ENCODE measurements around the gene THAP2.

DNA sequence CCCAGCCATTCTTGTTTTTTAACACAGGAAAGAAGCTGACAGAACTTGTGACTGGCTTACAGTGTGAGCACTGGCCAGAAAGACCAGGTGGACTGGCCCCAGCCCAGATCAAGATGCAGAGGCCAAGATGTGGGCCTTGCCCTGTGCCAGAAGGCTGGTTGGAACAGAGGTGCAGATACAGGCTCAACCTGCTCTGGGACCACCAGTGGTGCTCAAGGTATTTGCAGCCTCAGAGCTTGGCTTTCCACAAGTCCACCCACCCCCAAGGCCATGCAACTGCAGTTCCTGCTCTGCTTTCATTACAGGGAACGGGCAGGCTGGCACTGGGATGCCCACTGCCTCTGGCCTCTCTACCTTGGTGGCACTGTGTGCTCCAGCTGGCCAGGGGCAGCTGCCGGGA lies 23.8 kb upstream of the THAP2 start:
- TF ChIP-seq, protein P1, sequence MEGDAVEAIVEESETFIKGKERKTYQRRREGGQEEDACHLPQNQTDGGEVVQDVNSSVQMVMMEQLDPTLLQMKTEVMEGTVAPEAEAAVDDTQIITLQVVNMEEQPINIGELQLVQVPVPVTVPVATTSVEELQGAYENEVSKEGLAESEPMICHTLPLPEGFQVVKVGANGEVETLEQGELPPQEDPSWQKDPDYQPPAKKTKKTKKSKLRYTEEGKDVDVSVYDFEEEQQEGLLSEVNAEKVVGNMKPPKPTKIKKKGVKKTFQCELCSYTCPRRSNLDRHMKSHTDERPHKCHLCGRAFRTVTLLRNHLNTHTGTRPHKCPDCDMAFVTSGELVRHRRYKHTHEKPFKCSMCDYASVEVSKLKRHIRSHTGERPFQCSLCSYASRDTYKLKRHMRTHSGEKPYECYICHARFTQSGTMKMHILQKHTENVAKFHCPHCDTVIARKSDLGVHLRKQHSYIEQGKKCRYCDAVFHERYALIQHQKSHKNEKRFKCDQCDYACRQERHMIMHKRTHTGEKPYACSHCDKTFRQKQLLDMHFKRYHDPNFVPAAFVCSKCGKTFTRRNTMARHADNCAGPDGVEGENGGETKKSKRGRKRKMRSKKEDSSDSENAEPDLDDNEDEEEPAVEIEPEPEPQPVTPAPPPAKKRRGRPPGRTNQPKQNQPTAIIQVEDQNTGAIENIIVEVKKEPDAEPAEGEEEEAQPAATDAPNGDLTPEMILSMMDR (IDR thresholded peaks at IDR 0.05) = no peak
- no peak for TF ChIP-seq POLR2A (IDR thresholded peaks at IDR 0.05)

Data from thyroid gland (tissue), 4 donors.